GM12878 (cell line): Measurements from ENCODE around the gene CNTNAP5. TPM values are rescaled to one million over a fixed set of nuclear protein-coding genes. Genes with fewer than 3 reads are reported as not detected.

Source experiments
- ATAC-seq: fragments of 200-7000 bp; cut with Tn5 transposase; 3 replicates; pipeline ENCODE4 v1.9.1; 2020; ENCODE audit warnings: mild to moderate bottlenecking, moderate library complexity
- BruUV-seq: library from RNA; stranded (reverse); fragments of 400-500 nt; replicated peaks from 2 replicates; lab custom pipeline; 2021; lab: Mats Ljungman, UMichigan
- CTCF ChIA-PET: fragments of 300-600 bp; sonication (Branson Sonifier 250); formaldehyde crosslinking; extraction: SDS; loops from one replicate; lab custom pipeline; 2021; ENCODE audit warnings: inconsistent platforms; lab: Yijun Ruan, JAX
- POLR2A ChIA-PET: fragments of 350-600 bp; formaldehyde crosslinking; extraction: SDS; loops from one replicate; lab custom pipeline; 2021; ENCODE audit warnings: inconsistent platforms; lab: Charles Lee
- RAD21 ChIA-PET: fragments of 300-600 bp; sonication (Branson Sonifier 250); formaldehyde crosslinking; loops from one replicate; lab custom pipeline; 2023; ENCODE audit warnings: antibody characterized with exemption; ENCODE audit not compliant: unreplicated experiment; lab: Charles Lee
- SMC1A ChIA-PET: fragments of 300-600 bp; sonication (Branson Sonifier 250); formaldehyde crosslinking; loops from one replicate; lab custom pipeline; 2023; ENCODE audit not compliant: unreplicated experiment, uncharacterized antibody; lab: Charles Lee
- DNase-seq: peaks from one replicate; pipeline ENCODE4 v3.0.0-alpha.2; 2011; ENCODE audit warnings: low read depth, low spot score
- FAIRE-seq: peaks from 3 replicates; lab custom pipeline; 2011; peaks lifted over from hg19 to GRCh38; lab: Jason Lieb, UNC
- H2AFZ ChIP-seq: 2 replicates; pipeline ENCODE4 v1.6.0; 2011; ENCODE audit warnings: low read depth, low read length, control low read depth; ENCODE audit not compliant: control insufficient read depth
- H3K27ac ChIP-seq: 2 replicates; pipeline ENCODE4 v1.5.1; 2011; ENCODE audit warnings: control low read depth; ENCODE audit not compliant: control insufficient read depth, insufficient read depth
- H3K27me3 ChIP-seq, 2 experiments: replicated peaks in 1 of 2; 2 replicates each; pipeline versions ENCODE4 v1.6.0 to v1.6.1; 2011; ENCODE audit warnings: low read length in 1 of 2; ENCODE audit not compliant: control insufficient read depth in 2 of 2, insufficient read depth in 2 of 2
- H3K36me3 ChIP-seq, 2 experiments: 2 replicates each; pipeline ENCODE4 v1.5.1; 2011; ENCODE audit warnings: low read length in 1 of 2; ENCODE audit not compliant: control insufficient read depth in 2 of 2, insufficient read depth in 2 of 2
- H3K4me1 ChIP-seq: 2 replicates; pipeline ENCODE4 v1.6.1; 2011; ENCODE audit warnings: mild to moderate bottlenecking, low read length, moderate library complexity, mixed read lengths; ENCODE audit not compliant: control insufficient read depth, insufficient read depth
- H3K4me2 ChIP-seq: 2 replicates; pipeline ENCODE4 v1.6.0; 2011; ENCODE audit warnings: control low read depth; ENCODE audit not compliant: control insufficient read depth, insufficient read depth
- H3K4me3 ChIP-seq: fragments of 200-600 bp; sonication (generic); 2 replicates; pipeline ENCODE4 v1.5.1; 2016
- H3K79me2 ChIP-seq: 2 replicates; pipeline ENCODE4 v1.6.0; 2011; ENCODE audit warnings: low read length; ENCODE audit not compliant: control insufficient read depth, insufficient read depth
- H3K9ac ChIP-seq: 2 replicates; pipeline ENCODE4 v1.8.0; 2011; ENCODE audit warnings: low read length, control low read depth, mixed read lengths; ENCODE audit not compliant: control insufficient read depth, insufficient read depth
- H3K9me3 ChIP-seq: replicated peaks from 3 replicates; pipeline ENCODE4 v1.5.1; 2011; ENCODE audit warnings: mild to moderate bottlenecking, low read length; ENCODE audit not compliant: control insufficient read depth, insufficient read depth
- H4K20me1 ChIP-seq: 2 replicates; pipeline ENCODE4 v1.6.0; 2011; ENCODE audit not compliant: control insufficient read depth, insufficient read depth
- CHD2 ChIP-seq: IDR thresholded peaks from 2 replicates; pipeline ENCODE4 v1.6.1; 2011; ENCODE audit warnings: low read depth, low read length, improper control_type of control experiment, borderline replicate concordance
- ESRRA ChIP-seq: IDR thresholded peaks from 2 replicates; pipeline ENCODE4 v1.6.1; 2012; ENCODE audit warnings: mild to moderate bottlenecking, low read length, improper control_type of control experiment
- FOS ChIP-seq: IDR thresholded peaks from 3 replicates; pipeline ENCODE4 v1.6.1; 2011; ENCODE audit warnings: borderline replicate concordance; ENCODE audit not compliant: insufficient read length; ENCODE audit errors: extremely low read depth
- FOXM1 ChIP-seq: IDR thresholded peaks from 2 replicates; pipeline ENCODE4 v1.6.1; 2012; ENCODE audit warnings: low read depth, mild to moderate bottlenecking, inconsistent platforms, low read length, moderate library complexity
- GATAD2B ChIP-seq: fragments of 450-650 bp; conservative IDR thresholded peaks from 2 replicates; pipeline ENCODE4 v1.6.1; 2017; ENCODE audit warnings: low read depth, mild to moderate bottlenecking, moderate library complexity
- IKZF1 ChIP-seq: fragments of 450-650 bp; conservative IDR thresholded peaks from 2 replicates; pipeline ENCODE4 v1.6.1; 2017; ENCODE audit warnings: antibody characterized with exemption, mild to moderate bottlenecking
- JUNB ChIP-seq: IDR thresholded peaks from 2 replicates; pipeline ENCODE4 v1.6.1; 2016; ENCODE audit warnings: antibody characterized with exemption, mild to moderate bottlenecking
- MAX ChIP-seq: IDR thresholded peaks from 2 replicates; pipeline ENCODE4 v1.6.1; 2012; ENCODE audit warnings: low read depth, low read length, improper control_type of control experiment
- PAX8 ChIP-seq: fragments of 450-650 bp; IDR thresholded peaks from 2 replicates; pipeline ENCODE4 v1.6.1; 2017; ENCODE audit warnings: mild to moderate bottlenecking, moderate library complexity
- POU2F2 ChIP-seq: IDR thresholded peaks from 3 replicates; pipeline ENCODE4 v1.6.1; 2011; ENCODE audit warnings: low read depth, mild to moderate bottlenecking, low read length, borderline replicate concordance
- RBBP5 ChIP-seq: fragments of 200-600 bp; sonication (generic); conservative IDR thresholded peaks from 2 replicates; pipeline ENCODE4 v1.6.1; 2016
- RCOR1 ChIP-seq: conservative IDR thresholded peaks from 2 replicates; pipeline ENCODE4 v1.6.1; 2012; ENCODE audit warnings: low read depth, low read length, improper control_type of control experiment
- SMC3 ChIP-seq: IDR thresholded peaks from 2 replicates; pipeline ENCODE4 v1.6.1; 2011; ENCODE audit warnings: low read length, improper control_type of control experiment, borderline replicate concordance
- YY1 ChIP-seq: IDR thresholded peaks from 2 replicates; pipeline ENCODE4 v1.6.1; 2011; ENCODE audit warnings: low read depth, mild to moderate bottlenecking, low read length
- ZBED1 ChIP-seq: IDR thresholded peaks from 2 replicates; pipeline ENCODE4 v1.6.1; 2016; ENCODE audit warnings: borderline replicate concordance
- WGBS: methylation state at CpG from one replicate; pipeline ENCODE4 v1.1.6; 2016; ENCODE audit warnings: low lambda C conversion rate; ENCODE audit not compliant: insufficient replicate concordance, insufficient coverage; ENCODE audit errors: missing lambda C conversion rate; 5-methylcytosine and 5-hydroxymethylcytosine counted together
- in situ Hi-C: fragments of 300-500 bp; cut with MboI; formaldehyde crosslinking; loops from 9 replicates; pipeline ENCODE4 v1.14.3; 2018; ENCODE audit warnings: mixed read lengths
- intact Hi-C: fragments of 100-400 bp; cut with micrococcal nuclease; formaldehyde crosslinking; loops from one replicate; pipeline ENCODE4 v1.14.2; 2022; ENCODE audit not compliant: unreplicated experiment
- polyA plus RNA-seq, 11 experiments: library from polyadenylated mRNA; depleted of rRNA in 4 of 11; unstranded in 6 of 11; stranded (reverse) in 5 of 11; fragments of >200 nt; fragmentation: Nextera tagmentation in 4 of 11; fragmentation: Illumina TruSeq in 1 of 11; extraction: Ambion mirVana in 4 of 11; extraction: Trizol in 1 of 11; gene quantifications; 1 replicate in 1 of 11; 2 replicates in 10 of 11; pipeline versions ENCODE4 v1.2.1 to v1.2.3, GENCODE V29; 2011 to 2016; ENCODE audit warnings: inconsistent platforms in 2 of 11, missing spikeins in 2 of 11, low read depth in 1 of 11
- total RNA-seq, 4 experiments: library from RNA; depleted of rRNA in 3 of 4; stranded (reverse); fragments of >200 nt in 3 of 4; fragmentation: Illumina TruSeq in 1 of 4; extraction: Trizol in 1 of 4; gene quantifications; 2 replicates each; pipeline versions ENCODE4 v1.2.1 to v1.2.3, GENCODE V29; 2013 to 2021

The CNTNAP5 gene
- total and polyA plus RNA-seq, 10 of the 15 experiments (the other 5 are each of a cell fraction or from before 2014, with no cell fraction given): not detected

- ChIA-PET POLR2A (no interaction called here), CTCF (no interaction called here), RAD21 (interaction anchor here (3.0 kb wide), 1 partner anchor 558 kb away, joined by 22 read pairs; no protein-coding TSS in a partner anchor), SMC1A (no interaction called here)
- FAIRE-seq (no peak), DNase-seq (no peak), ATAC-seq (no peak)
- Histone ChIP-seq H3K4me3 (no peak overlapping the region), H3K9ac (no peak overlapping the region), H3K27ac (no peak overlapping the region), H2AFZ (no peak overlapping the region), H3K79me2 (no peaks in the 10 kb centered on the region), H3K27me3 (no peaks in the 10 kb centered on the region), H3K4me1 (no peaks in the 10 kb centered on the region), H4K20me1 (no peaks in the 10 kb centered on the region), H3K4me2 (no peak overlapping the region), H3K36me3 (no peaks in the 10 kb centered on the region), H3K9me3 (no peaks in the 10 kb centered on the region)
- TF ChIP-seq SMC3: no peak
- no peak for TF ChIP-seq ZBED1
- TF ChIP-seq YY1: no peak
- TF ChIP-seq MAX: no peak
- TF ChIP-seq PAX8: no peak
- no peak for TF ChIP-seq CHD2
- TF ChIP-seq FOXM1: no peak
- no peak for TF ChIP-seq IKZF1
- TF ChIP-seq POU2F2: no peak
- no peak for TF ChIP-seq RCOR1
- no peak for TF ChIP-seq FOS
- no peak for TF ChIP-seq ESRRA
- TF ChIP-seq JUNB: no peak
- TF ChIP-seq GATAD2B: no peak
- TF ChIP-seq RBBP5: no peak
- no TSS peak for BruUV-seq
- intact Hi-C loops: no loop called here
- 40% methylated on average over 9 of the region's 9 CpGs for WGBS
- in situ Hi-C loops: no loop called here
Observed at GRCh38 chr2:124913868-124914267, 888.8 kb downstream of the CNTNAP5 start.
